AG10803 (cell line): Measurements from ENCODE around the gene PID1.

ENCODE experiments used
- DNase-seq: peaks from one replicate; pipeline ENCODE4 v3.0.0; 2010; ENCODE audit warnings: low read depth
- H3K4me3 ChIP-seq: 2 replicates; pipeline ENCODE4 v1.5.1; 2011; ENCODE audit warnings: mild to moderate bottlenecking, low read length, control low read depth
- TF ChIP-seq, protein P1 (sequence below): conservative IDR thresholded peaks from 2 replicates; pipeline ENCODE4 v1.5.1; 2011; ENCODE audit warnings: mild to moderate bottlenecking, low read length, control low read depth, inconsistent platforms

Gene PID1

DNA sequence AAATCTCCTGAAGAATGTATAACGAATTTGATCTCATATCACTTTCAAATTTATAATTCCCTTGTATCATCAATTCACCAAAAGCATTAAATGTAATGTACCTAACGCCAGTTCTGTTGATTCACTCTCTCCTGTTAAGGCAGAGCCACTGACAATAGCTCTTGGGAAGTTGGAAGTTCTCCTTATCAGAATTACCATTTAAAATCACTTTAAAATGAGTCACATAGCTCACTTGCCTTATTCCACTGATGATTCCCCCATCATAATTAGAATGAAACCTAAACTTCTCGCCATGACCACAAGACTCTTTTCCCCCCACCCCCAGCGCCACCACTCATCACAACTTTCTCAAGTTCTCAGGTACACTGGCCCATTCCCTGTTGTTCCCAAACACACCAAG, 117.1 kb downstream of the PID1 start:
- no peak overlapping the region for H3K4me3 ChIP-seq
- TF ChIP-seq, protein P1, sequence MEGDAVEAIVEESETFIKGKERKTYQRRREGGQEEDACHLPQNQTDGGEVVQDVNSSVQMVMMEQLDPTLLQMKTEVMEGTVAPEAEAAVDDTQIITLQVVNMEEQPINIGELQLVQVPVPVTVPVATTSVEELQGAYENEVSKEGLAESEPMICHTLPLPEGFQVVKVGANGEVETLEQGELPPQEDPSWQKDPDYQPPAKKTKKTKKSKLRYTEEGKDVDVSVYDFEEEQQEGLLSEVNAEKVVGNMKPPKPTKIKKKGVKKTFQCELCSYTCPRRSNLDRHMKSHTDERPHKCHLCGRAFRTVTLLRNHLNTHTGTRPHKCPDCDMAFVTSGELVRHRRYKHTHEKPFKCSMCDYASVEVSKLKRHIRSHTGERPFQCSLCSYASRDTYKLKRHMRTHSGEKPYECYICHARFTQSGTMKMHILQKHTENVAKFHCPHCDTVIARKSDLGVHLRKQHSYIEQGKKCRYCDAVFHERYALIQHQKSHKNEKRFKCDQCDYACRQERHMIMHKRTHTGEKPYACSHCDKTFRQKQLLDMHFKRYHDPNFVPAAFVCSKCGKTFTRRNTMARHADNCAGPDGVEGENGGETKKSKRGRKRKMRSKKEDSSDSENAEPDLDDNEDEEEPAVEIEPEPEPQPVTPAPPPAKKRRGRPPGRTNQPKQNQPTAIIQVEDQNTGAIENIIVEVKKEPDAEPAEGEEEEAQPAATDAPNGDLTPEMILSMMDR = no peak
- DNase-seq = peak; percentile 21

DNA sequence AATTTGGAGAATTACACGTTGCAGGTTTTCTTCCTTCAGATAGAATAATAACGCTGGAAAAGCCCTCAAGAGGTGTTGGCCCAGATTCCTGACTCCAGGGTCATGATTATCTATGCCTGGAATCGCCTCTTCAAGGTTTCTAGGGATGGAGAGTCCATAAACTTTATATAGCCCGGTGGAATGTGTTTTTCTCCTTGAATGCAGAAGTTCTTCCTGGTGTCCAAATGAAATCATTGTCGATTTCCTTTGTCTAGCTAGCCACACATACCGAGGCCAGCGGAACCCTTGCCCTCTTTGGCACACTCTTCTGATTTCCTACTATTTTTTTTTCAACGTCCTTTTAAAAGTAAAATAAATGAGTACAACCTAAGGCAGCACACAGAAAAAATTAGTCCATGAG, 117.8 kb downstream of the PID1 start:
- TF ChIP-seq, protein P1 = no peak

DNA sequence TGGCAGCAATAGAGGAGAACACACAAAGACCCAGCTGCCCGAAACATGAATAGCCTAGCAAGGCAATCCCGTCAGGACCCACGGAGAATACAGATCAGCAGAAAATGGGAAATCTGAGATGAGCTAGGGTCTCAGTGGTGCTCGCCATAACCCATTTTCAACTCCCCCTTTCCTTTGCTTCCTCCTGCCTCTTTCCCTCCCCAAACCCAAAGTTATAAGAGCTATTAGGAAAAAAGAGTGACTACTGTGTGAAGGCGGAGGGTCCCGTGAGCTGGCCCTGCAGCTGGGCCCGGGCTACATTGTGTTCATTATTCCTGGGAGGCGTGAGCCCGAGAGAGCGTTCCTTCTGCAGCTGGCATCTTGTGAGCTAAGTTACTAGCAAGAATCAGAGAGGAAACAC, 118.4 kb downstream of the PID1 start:
- no peak for DNase-seq
- no peak overlapping the region for H3K4me3 ChIP-seq
- TF ChIP-seq, protein P1 = no peak

More for the DNA sequence above, 117.8 kb downstream of the PID1 start:
- no peak for DNase-seq
- no peak overlapping the region for H3K4me3 ChIP-seq

DNA sequence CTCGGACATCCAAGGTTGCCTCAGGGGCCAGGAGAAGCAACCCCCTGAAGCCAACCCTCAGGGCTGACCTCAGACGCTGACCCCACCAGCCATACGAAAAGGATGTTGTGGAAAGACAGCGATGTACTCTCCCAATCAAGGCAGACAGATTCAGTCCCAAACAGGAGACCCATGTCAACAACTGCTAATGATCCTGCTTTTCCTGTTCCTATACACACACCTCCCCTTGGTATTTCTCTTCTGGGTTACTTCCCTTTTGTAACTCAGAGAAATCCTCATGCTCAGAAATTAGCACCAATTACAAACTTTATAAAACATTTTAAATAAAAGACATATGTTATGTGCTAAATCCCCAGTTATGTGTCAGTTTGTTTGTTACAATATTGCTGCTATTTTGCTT, 120.8 kb downstream of the PID1 start:
- no peak for DNase-seq
- H3K4me3 ChIP-seq = no peak overlapping the region
- TF ChIP-seq, protein P1 = no peak

DNA sequence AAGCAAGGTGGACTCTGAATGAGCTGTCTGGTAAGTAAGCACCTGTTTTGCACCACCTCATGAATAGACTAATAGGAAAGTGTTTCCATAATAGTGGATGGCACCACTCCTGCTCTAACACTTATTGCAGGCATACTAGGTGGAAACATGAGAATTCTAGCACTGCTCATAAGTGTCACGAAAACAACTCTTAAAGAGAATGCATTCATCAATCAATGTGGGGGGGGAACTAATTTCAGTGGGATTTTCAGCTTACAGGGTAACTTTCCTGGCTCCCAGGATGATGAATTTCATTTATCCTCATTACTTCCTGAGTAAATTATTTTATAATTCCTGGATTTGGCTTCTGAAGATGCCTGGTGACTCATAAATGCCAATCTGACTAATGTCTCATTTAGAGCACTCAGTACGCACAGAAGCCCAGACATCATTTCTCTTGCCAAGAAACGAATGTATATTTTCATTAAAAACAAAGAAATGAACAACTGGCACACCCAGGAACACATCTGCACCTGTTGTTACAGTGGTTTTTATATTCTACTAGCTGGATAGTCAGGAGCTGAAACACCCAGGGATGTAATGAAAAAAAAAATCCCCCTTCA, 129.6 kb downstream of the PID1 start:
- DNase-seq = peak; percentile 57
- H3K4me3 ChIP-seq = no peak overlapping the region
- TF ChIP-seq, protein P1 = no peak

DNA sequence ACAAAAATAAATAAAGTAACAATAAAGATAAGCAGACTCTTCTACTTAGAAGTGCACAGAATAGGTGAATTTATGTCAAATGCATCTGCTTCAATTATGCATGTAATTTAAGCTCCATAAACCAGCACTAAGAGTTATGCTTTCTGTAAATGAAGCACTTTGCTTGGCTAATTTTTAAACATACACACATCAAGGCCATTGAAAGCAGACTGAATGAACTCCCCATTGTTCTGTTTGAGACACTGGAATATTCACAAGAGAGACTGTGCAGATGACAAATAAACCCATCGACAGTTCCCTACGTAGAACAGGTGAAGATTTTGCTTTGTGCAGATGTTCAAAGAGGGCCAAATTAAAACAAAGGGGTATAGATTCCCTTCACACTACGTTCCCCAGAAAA, 133.4 kb downstream of the PID1 start:
- no peak for DNase-seq
- H3K4me3 ChIP-seq = no peak overlapping the region
- TF ChIP-seq, protein P1 = no peak

DNA sequence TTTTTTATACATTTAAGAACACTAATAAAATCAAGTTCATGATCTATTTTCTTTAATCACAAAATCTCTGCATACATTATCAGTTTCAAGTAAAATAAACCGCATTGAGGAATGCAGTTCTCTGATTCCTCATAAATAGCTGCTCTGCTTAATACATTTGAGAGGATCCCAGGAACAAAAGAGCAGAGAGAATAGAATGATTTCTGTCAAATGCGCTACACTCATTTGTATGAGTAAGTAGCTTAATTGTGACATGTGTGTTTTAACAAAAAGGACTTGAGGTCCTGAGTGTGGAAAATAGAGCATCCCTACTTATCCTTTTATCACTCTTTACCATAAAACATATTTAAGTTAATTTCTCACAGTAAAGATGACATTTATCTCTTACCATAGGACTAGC, 134.0 kb downstream of the PID1 start:
- H3K4me3 ChIP-seq = no peak overlapping the region
- TF ChIP-seq, protein P1 = no peak
- DNase-seq = no peak
